GM12873 (cell line): Measurements from ENCODE around the gene SOX1.

Source experiments
- TF ChIP-seq, protein P1 (sequence below): IDR thresholded peaks from 2 replicates; pipeline ENCODE4 v1.5.1; 2012; ENCODE audit warnings: low read depth, mild to moderate bottlenecking, moderate library complexity, low read length, control low read depth; ENCODE audit not compliant: insufficient read depth; ENCODE audit errors: missing control alignments

The SOX1 gene

DNA sequence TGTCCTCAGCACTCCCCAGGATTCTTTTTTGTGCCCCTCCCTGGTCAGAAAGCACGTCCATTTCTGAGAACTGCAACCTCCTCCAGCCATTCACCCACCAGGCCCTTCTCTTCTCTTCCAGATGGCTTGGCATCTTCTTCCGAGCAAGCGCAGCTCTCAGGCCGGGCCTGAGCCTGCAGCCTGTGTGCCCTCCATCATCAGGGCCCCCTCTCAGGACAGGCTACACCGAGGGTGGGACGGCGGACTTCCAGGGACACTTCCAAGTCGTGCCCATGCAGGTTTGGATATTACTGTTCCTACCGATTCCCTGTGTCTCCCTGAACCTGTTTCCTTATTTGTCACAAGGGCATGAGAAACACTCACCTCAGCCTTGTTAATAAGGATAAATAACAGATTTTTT, 28.4 kb downstream of the SOX1 start:
- TF ChIP-seq, protein P1, sequence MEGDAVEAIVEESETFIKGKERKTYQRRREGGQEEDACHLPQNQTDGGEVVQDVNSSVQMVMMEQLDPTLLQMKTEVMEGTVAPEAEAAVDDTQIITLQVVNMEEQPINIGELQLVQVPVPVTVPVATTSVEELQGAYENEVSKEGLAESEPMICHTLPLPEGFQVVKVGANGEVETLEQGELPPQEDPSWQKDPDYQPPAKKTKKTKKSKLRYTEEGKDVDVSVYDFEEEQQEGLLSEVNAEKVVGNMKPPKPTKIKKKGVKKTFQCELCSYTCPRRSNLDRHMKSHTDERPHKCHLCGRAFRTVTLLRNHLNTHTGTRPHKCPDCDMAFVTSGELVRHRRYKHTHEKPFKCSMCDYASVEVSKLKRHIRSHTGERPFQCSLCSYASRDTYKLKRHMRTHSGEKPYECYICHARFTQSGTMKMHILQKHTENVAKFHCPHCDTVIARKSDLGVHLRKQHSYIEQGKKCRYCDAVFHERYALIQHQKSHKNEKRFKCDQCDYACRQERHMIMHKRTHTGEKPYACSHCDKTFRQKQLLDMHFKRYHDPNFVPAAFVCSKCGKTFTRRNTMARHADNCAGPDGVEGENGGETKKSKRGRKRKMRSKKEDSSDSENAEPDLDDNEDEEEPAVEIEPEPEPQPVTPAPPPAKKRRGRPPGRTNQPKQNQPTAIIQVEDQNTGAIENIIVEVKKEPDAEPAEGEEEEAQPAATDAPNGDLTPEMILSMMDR, result no peak

DNA sequence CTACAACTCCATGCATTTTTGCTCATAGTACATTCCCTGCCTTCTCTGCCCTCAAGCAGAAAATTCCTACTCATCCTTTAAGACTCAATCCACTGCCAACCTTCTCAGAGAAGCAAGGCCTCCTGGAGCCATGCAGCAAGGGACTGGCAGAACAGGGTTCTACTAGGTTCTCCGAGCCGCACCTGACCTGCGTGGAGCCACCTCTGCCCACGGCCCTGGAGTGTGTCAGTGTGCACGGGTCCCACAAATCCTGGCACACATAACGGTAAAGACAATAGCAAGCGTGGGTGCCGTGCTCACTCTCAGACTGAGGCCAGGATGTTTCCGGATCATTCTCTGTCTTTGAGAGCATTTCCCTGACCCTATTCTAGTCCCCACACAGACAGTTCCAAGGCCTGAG, 30.0 kb downstream of the SOX1 start:
- TF ChIP-seq, protein P1, result no peak

DNA sequence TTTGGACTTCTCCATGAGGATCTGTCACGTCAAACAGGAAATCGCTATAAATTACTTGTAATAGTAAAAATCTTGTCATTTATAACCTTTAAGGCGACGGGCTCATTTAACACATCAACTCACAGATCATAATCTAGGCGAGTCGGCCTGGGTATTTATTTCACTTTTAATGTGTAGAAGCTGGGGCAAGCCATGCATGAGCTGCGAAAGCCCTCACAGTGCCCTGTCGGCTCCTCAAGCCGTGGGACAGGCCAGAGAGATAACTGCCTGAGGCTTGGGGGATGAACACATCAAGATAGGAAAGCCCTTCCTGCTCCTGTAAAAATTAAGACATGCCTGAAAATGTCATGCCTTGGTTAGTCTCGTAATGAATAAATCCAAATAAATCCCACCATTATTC, 30.8 kb downstream of the SOX1 start:
- TF ChIP-seq, protein P1, result no peak

DNA sequence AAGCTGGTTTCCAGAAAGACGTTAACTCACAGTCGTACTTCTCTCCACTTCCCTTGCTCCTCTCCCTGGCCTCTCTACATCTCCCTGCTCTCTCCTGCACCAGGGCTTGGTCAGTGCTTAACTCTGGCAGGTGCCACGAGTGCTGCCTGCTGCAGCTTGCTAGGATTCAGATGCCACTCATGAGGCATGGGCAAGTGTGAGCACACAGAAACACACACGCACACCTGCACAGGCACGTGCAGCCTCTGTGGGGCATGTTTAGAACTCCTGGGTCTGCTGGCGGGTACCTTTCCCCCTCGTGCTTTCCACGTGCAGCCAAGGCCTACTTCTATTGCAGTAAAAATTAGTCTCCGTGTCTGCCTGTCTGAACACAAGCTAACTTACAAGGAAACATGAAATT, 31.8 kb downstream of the SOX1 start:
- TF ChIP-seq, protein P1, result no peak

DNA sequence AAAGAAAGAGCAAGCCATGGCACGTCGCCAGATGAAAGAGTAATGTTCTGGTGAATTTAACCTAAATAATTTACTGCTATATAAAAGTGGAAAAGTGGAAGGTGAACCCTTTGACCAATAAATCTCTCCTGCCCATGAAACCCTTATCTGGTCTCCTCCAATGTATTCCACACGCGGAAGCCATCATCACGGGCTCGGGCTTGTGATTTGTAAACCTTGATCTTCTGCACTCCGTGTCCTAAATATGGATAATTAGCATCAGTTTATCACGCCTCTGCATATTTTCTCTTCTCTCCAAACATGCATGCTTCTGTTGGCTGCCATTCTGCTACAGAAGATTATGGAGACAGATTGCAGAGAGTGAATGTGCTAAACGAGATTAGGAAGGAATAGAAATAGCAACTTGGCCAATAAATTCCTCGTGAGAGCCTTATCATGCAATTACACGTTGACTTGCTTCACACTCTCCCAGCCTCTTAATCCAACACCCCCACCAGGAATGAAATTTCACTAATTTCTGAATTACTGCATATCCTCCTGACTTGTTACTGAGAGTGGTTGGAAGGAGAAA, 34.5 kb downstream of the SOX1 start:
- TF ChIP-seq, protein P1, result no peak

DNA sequence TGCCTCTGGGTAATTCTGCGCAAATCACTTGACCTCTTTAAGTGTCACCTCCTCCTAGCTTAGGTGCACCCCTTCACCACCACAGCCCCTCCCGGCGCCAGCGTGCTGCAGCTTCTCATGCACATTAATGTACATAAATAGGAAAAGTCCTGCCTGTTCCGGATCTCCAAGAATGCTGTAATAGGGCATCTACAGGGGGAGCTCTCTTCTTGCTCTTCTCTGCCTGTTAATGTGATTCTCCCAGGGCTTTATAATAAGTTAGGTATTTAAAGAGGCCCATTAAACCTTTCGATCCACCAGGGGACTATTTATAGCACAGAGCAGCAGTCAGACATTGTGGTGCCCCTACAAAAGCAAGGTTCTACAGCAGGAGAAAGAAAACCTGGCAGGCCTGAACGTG, 35.3 kb downstream of the SOX1 start:
- TF ChIP-seq, protein P1, result no peak

DNA sequence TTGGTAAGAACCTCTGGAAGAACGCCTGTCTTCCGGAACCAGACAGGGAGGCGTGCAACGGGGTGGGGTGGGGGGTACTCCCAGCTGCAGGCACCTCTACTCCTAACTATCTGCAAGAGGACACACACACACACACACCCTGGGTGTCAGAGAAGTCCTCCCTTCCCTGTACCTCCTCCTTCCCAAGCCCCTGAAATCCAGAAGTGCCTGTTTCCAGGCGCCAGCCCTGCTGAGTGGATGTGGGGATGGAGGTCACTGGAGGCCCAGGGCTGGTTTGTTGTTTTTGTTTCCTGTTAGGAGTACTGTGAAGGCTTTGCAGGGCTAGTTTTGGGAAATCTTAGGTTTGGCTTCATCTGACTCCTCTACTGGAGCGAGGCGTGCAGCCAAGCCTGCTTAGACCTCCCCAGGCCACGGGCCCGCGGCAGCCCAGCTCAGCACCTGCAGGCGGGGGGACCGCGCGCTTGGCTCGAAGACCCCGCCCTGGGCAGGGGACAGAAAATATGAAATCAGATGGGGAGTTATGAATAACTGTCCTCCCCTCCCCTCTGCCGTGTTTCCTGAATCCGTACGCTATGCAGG, 36.4 kb downstream of the SOX1 start:
- TF ChIP-seq, protein P1, result no peak
